ENCODE measurements around the gene FADS2.

- TF ChIP-seq CTCF (IDR thresholded peaks at IDR 0.05) (no peak), POLR2A (IDR thresholded peaks at IDR 0.05) (no peak)
Measured at GRCh38 chr11:61872935-61873565, 45.0 kb downstream of the FADS2 start.
